HEK293 (cell line): ENCODE measurements around the gene CD2.

Source experiments
- CTCF ChIA-PET: fragments of 350-600 bp; formaldehyde crosslinking; extraction: SDS; loops from one replicate; lab custom pipeline; 2021; ENCODE audit warnings: antibody characterized with exemption; lab: Yijun Ruan, JAX
- POLR2A ChIA-PET: fragments of 300-600 bp; formaldehyde crosslinking; extraction: SDS; loops from one replicate; lab custom pipeline; 2020; ENCODE audit warnings: antibody characterized with exemption, inconsistent platforms; lab: Yijun Ruan, JAX
- H3K27ac ChIP-seq: fragments of 200-500 bp; sonication (Bioruptor generic); 2 replicates; pipeline ENCODE4 v1.5.1; 2014; ENCODE audit warnings: low read depth, low read length, control low read depth, inconsistent platforms; ENCODE audit errors: extremely low read depth
- H3K36me3 ChIP-seq, 2 experiments: fragments of 200-500 bp in 1 of 2; sonication (Bioruptor generic) in 1 of 2; 1 replicate in 1 of 2; 2 replicates in 1 of 2; pipeline ENCODE4 v1.5.1; 2014 to 2017; ENCODE audit warnings: inconsistent platforms in 2 of 2, low read length in 2 of 2; ENCODE audit not compliant: control insufficient read depth in 2 of 2, insufficient read depth in 1 of 2
- H3K4me1 ChIP-seq: fragments of 200-500 bp; sonication (Bioruptor generic); 2 replicates; pipeline ENCODE4 v1.5.1; 2014; ENCODE audit warnings: mild to moderate bottlenecking, low read length, inconsistent platforms; ENCODE audit not compliant: control insufficient read depth, insufficient read depth
- H3K4me3 ChIP-seq: 2 replicates; pipeline ENCODE4 v1.5.1; 2011; ENCODE audit warnings: low read depth, mild to moderate bottlenecking, control low read depth, low read length, moderate library complexity
- H3K9me3 ChIP-seq: fragments of 200-500 bp; sonication (Bioruptor generic); 2 replicates; pipeline ENCODE4 v1.5.1; 2014; ENCODE audit warnings: low read depth, low read length, inconsistent platforms; ENCODE audit not compliant: control insufficient read depth, insufficient read depth
- BCL11B ChIP-seq: fragments of 450-650 bp; formaldehyde crosslinking; IDR thresholded peaks from 2 replicates; pipeline ENCODE4 v1.5.1; 2016; ENCODE audit warnings: low read depth, missing biosample characterization, missing genetic modification characterization
- GFI1B ChIP-seq: fragments of 450-650 bp; formaldehyde crosslinking; IDR thresholded peaks from 2 replicates; pipeline ENCODE4 v1.5.1; 2016; ENCODE audit warnings: missing biosample characterization, missing genetic modification characterization
- SCRT1 ChIP-seq: fragments of 450-650 bp; formaldehyde crosslinking; IDR thresholded peaks from 2 replicates; pipeline ENCODE4 v1.5.1; 2016; ENCODE audit warnings: missing biosample characterization, missing genetic modification characterization, borderline replicate concordance
- YY1 ChIP-seq: fragments of 450-650 bp; formaldehyde crosslinking; IDR thresholded peaks from 2 replicates; pipeline ENCODE4 v1.5.1; 2018; ENCODE audit warnings: missing biosample characterization, missing genetic modification characterization
- ZNF121 ChIP-seq: fragments of 450-650 bp; formaldehyde crosslinking; IDR thresholded peaks from 2 replicates; pipeline ENCODE4 v1.5.1; 2016; ENCODE audit warnings: missing biosample characterization, missing genetic modification characterization
- ZNF211 ChIP-seq: fragments of 450-650 bp; formaldehyde crosslinking; IDR thresholded peaks from 2 replicates; pipeline ENCODE4 v1.5.1; 2016; ENCODE audit warnings: low read depth, missing biosample characterization, missing genetic modification characterization
- ZNF221 ChIP-seq: fragments of 450-650 bp; formaldehyde crosslinking; IDR thresholded peaks from 2 replicates; pipeline ENCODE4 v1.5.1; 2017; ENCODE audit warnings: missing biosample characterization, missing genetic modification characterization, borderline replicate concordance
- ZNF354C ChIP-seq: fragments of 450-650 bp; formaldehyde crosslinking; IDR thresholded peaks from 2 replicates; pipeline ENCODE4 v1.5.1; 2016; ENCODE audit warnings: missing biosample characterization, missing genetic modification characterization, low read depth, borderline replicate concordance
- ZNF404 ChIP-seq: fragments of 450-650 bp; formaldehyde crosslinking; IDR thresholded peaks from 2 replicates; pipeline ENCODE4 v1.5.1; 2017; ENCODE audit warnings: missing biosample characterization, missing genetic modification characterization
- ZNF510 ChIP-seq: fragments of 450-650 bp; formaldehyde crosslinking; IDR thresholded peaks from 2 replicates; pipeline ENCODE4 v1.5.1; 2018; ENCODE audit warnings: mild to moderate bottlenecking, missing genetic modification characterization, missing biosample characterization; ENCODE audit not compliant: insufficient replicate concordance
- ZNF776 ChIP-seq: fragments of 450-650 bp; formaldehyde crosslinking; IDR thresholded peaks from 2 replicates; pipeline ENCODE4 v1.5.0; 2017; ENCODE audit warnings: missing biosample characterization, missing genetic modification characterization, borderline replicate concordance
- ZNF792 ChIP-seq: fragments of 450-650 bp; formaldehyde crosslinking; IDR thresholded peaks from 2 replicates; pipeline ENCODE4 v1.5.1; 2016; ENCODE audit warnings: missing biosample characterization, missing genetic modification characterization
- ZSCAN23 ChIP-seq: fragments of 450-650 bp; formaldehyde crosslinking; IDR thresholded peaks from 2 replicates; pipeline ENCODE4 v1.5.1; 2016; ENCODE audit warnings: missing biosample characterization, missing genetic modification characterization
- TF ChIP-seq, protein P1 (sequence below): fragments of 450-650 bp; formaldehyde crosslinking; conservative IDR thresholded peaks from 2 replicates; pipeline ENCODE4 v1.5.1; 2016; ENCODE audit warnings: low read depth, missing biosample characterization, missing genetic modification characterization
- TF ChIP-seq, protein P2 (sequence below): fragments of 450-650 bp; formaldehyde crosslinking; IDR thresholded peaks from 2 replicates; pipeline ENCODE4 v1.5.1; 2016; ENCODE audit warnings: missing biosample characterization, missing genetic modification characterization, low read depth
- TF ChIP-seq, protein P3 (sequence below): fragments of 450-650 bp; formaldehyde crosslinking; IDR thresholded peaks from 2 replicates; pipeline ENCODE4 v1.5.1; 2016; ENCODE audit warnings: missing biosample characterization, missing genetic modification characterization, low read depth

Gene CD2

DNA sequence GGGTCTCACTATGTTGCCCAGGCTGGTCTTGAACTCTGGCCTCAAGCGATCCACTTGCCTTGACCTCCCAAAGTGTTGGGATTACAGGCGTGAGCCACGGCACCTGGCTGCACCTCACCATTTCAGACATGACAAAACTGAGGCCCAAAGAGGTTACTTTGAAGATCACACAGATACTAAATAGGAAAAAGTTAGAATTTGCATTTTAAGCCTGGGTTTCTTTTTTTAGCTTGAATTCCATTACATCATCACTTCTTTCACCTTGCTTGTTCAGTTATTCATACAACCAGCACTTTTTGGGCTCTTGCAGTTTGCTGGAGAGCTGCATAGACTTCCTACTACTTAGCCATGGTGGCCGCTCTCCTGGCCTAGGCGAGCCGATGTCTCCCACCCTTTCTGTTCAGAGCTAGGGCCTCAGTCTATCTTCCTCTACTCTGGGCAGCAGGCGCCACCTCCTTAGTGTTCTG lies 16.3 kb upstream of the CD2 start:
- ChIA-PET POLR2A (interaction anchor here (1.5 kb wide), 1 partner anchor 322 kb away, joined by 5 read pairs; the partner anchor contains the start of gene TTF2), CTCF (interaction anchor here (0.5 to 3.4 kb wide), 30 partner anchors 10 to 766 kb away, joined by 3 to 23 read pairs (median 4); partner anchors contain the start of gene TTF2)
- H3K4me1 ChIP-seq: no peaks in the 10 kb centered on the region
- no peak overlapping the region for H3K27ac ChIP-seq
- no peaks in the 10 kb centered on the region for H3K36me3 ChIP-seq
- no peaks in the 10 kb centered on the region for H3K9me3 ChIP-seq
- H3K4me3 ChIP-seq: no peak overlapping the region
- TF ChIP-seq BCL11B (tag by site-specific recombination): no peak
- no peak for TF ChIP-seq ZNF354C (tag by site-specific recombination)
- TF ChIP-seq, protein P1, sequence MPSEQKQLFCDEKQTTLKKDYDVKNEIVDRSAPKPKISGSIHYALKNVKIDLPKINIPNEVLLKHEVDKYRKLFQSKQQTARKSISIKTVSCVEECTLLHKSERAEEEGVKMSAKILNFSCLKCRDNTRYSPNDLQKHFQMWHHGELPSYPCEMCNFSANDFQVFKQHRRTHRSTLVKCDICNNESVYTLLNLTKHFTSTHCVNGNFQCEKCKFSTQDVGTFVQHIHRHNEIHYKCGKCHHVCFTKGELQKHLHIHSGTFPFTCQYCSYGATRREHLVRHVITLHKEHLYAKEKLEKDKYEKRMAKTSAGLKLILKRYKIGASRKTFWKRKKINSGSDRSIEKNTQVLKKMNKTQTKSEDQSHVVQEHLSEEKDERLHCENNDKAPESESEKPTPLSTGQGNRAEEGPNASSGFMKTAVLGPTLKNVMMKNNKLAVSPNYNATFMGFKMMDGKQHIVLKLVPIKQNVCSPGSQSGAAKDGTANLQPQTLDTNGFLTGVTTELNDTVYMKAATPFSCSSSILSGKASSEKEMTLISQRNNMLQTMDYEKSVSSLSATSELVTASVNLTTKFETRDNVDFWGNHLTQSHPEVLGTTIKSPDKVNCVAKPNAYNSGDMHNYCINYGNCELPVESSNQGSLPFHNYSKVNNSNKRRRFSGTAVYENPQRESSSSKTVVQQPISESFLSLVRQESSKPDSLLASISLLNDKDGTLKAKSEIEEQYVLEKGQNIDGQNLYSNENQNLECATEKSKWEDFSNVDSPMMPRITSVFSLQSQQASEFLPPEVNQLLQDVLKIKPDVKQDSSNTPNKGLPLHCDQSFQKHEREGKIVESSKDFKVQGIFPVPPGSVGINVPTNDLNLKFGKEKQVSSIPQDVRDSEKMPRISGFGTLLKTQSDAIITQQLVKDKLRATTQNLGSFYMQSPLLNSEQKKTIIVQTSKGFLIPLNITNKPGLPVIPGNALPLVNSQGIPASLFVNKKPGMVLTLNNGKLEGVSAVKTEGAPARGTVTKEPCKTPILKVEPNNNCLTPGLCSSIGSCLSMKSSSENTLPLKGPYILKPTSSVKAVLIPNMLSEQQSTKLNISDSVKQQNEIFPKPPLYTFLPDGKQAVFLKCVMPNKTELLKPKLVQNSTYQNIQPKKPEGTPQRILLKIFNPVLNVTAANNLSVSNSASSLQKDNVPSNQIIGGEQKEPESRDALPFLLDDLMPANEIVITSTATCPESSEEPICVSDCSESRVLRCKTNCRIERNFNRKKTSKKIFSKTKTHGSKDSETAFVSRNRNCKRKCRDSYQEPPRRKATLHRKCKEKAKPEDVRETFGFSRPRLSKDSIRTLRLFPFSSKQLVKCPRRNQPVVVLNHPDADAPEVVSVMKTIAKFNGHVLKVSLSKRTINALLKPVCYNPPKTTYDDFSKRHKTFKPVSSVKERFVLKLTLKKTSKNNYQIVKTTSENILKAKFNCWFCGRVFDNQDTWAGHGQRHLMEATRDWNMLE (tag by site-specific recombination): no peak
- TF ChIP-seq ZNF404: no peak
- no peak for TF ChIP-seq ZSCAN23 (tag by site-specific recombination)
- TF ChIP-seq ZNF776 (tag by site-specific recombination): no peak
- TF ChIP-seq SCRT1 (tag by site-specific recombination): no peak
- no peak for TF ChIP-seq ZNF510 (tag by site-specific recombination)
- TF ChIP-seq, protein P2, sequence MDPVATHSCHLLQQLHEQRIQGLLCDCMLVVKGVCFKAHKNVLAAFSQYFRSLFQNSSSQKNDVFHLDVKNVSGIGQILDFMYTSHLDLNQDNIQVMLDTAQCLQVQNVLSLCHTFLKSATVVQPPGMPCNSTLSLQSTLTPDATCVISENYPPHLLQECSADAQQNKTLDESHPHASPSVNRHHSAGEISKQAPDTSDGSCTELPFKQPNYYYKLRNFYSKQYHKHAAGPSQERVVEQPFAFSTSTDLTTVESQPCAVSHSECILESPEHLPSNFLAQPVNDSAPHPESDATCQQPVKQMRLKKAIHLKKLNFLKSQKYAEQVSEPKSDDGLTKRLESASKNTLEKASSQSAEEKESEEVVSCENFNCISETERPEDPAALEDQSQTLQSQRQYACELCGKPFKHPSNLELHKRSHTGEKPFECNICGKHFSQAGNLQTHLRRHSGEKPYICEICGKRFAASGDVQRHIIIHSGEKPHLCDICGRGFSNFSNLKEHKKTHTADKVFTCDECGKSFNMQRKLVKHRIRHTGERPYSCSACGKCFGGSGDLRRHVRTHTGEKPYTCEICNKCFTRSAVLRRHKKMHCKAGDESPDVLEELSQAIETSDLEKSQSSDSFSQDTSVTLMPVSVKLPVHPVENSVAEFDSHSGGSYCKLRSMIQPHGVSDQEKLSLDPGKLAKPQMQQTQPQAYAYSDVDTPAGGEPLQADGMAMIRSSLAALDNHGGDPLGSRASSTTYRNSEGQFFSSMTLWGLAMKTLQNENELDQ (tag by site-specific recombination): no peak
- no peak for TF ChIP-seq ZNF211
- TF ChIP-seq GFI1B (tag by site-specific recombination): no peak
- TF ChIP-seq ZNF221 (tag by site-specific recombination): no peak
- no peak for TF ChIP-seq YY1 (tag by site-specific recombination)
- TF ChIP-seq, protein P3, sequence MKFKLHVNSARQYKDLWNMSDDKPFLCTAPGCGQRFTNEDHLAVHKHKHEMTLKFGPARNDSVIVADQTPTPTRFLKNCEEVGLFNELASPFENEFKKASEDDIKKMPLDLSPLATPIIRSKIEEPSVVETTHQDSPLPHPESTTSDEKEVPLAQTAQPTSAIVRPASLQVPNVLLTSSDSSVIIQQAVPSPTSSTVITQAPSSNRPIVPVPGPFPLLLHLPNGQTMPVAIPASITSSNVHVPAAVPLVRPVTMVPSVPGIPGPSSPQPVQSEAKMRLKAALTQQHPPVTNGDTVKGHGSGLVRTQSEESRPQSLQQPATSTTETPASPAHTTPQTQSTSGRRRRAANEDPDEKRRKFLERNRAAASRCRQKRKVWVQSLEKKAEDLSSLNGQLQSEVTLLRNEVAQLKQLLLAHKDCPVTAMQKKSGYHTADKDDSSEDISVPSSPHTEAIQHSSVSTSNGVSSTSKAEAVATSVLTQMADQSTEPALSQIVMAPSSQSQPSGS: peak; percentile 49; the same call in 1 of the 2 replicates
- TF ChIP-seq ZNF792 (tag by site-specific recombination): no peak
- TF ChIP-seq ZNF121 (tag by site-specific recombination): peak; percentile 74; the same call in 1 of the 2 replicates
- TF ChIP-seq, all 188 proteins: peak for 2
